GM12878 (cell line): ENCODE measurements around the gene TNFSF12. TPM values are rescaled to one million over a fixed set of nuclear protein-coding genes. Genes with fewer than 3 reads are reported as not detected.

Experiments
- ATAC-seq: fragments of 200-7000 bp; cut with Tn5 transposase; 3 replicates; pipeline ENCODE4 v1.9.1; 2020; ENCODE audit warnings: mild to moderate bottlenecking, moderate library complexity
- BruUV-seq: library from RNA; stranded (reverse); fragments of 400-500 nt; replicated peaks from 2 replicates; lab custom pipeline; 2021; lab: Mats Ljungman, UMichigan
- CTCF ChIA-PET: fragments of 300-600 bp; sonication (Branson Sonifier 250); formaldehyde crosslinking; extraction: SDS; loops from one replicate; lab custom pipeline; 2021; ENCODE audit warnings: inconsistent platforms; lab: Yijun Ruan, JAX
- POLR2A ChIA-PET: fragments of 350-600 bp; formaldehyde crosslinking; extraction: SDS; loops from one replicate; lab custom pipeline; 2021; ENCODE audit warnings: inconsistent platforms; lab: Charles Lee
- RAD21 ChIA-PET: fragments of 300-600 bp; sonication (Branson Sonifier 250); formaldehyde crosslinking; loops from one replicate; lab custom pipeline; 2023; ENCODE audit warnings: antibody characterized with exemption; ENCODE audit not compliant: unreplicated experiment; lab: Charles Lee
- SMC1A ChIA-PET: fragments of 300-600 bp; sonication (Branson Sonifier 250); formaldehyde crosslinking; loops from one replicate; lab custom pipeline; 2023; ENCODE audit not compliant: unreplicated experiment, uncharacterized antibody; lab: Charles Lee
- DNase-seq: peaks from one replicate; pipeline ENCODE4 v3.0.0-alpha.2; 2011; ENCODE audit warnings: low read depth, low spot score
- FAIRE-seq: peaks from 3 replicates; lab custom pipeline; 2011; peaks lifted over from hg19 to GRCh38; lab: Jason Lieb, UNC
- H2AFZ ChIP-seq: 2 replicates; pipeline ENCODE4 v1.6.0; 2011; ENCODE audit warnings: low read depth, low read length, control low read depth; ENCODE audit not compliant: control insufficient read depth
- H3K27ac ChIP-seq: 2 replicates; pipeline ENCODE4 v1.5.1; 2011; ENCODE audit warnings: control low read depth; ENCODE audit not compliant: control insufficient read depth, insufficient read depth
- H3K27me3 ChIP-seq, 2 experiments: replicated peaks in 1 of 2; 2 replicates each; pipeline versions ENCODE4 v1.6.0 to v1.6.1; 2011; ENCODE audit warnings: low read length in 1 of 2; ENCODE audit not compliant: control insufficient read depth in 2 of 2, insufficient read depth in 2 of 2
- H3K36me3 ChIP-seq, 2 experiments: 2 replicates each; pipeline ENCODE4 v1.5.1; 2011; ENCODE audit warnings: low read length in 1 of 2; ENCODE audit not compliant: control insufficient read depth in 2 of 2, insufficient read depth in 2 of 2
- H3K4me1 ChIP-seq: 2 replicates; pipeline ENCODE4 v1.6.1; 2011; ENCODE audit warnings: mild to moderate bottlenecking, low read length, moderate library complexity, mixed read lengths; ENCODE audit not compliant: control insufficient read depth, insufficient read depth
- H3K4me2 ChIP-seq: 2 replicates; pipeline ENCODE4 v1.6.0; 2011; ENCODE audit warnings: control low read depth; ENCODE audit not compliant: control insufficient read depth, insufficient read depth
- H3K4me3 ChIP-seq: fragments of 200-600 bp; sonication (generic); 2 replicates; pipeline ENCODE4 v1.5.1; 2016
- H3K79me2 ChIP-seq: 2 replicates; pipeline ENCODE4 v1.6.0; 2011; ENCODE audit warnings: low read length; ENCODE audit not compliant: control insufficient read depth, insufficient read depth
- H3K9ac ChIP-seq: 2 replicates; pipeline ENCODE4 v1.8.0; 2011; ENCODE audit warnings: low read length, control low read depth, mixed read lengths; ENCODE audit not compliant: control insufficient read depth, insufficient read depth
- H3K9me3 ChIP-seq: replicated peaks from 3 replicates; pipeline ENCODE4 v1.5.1; 2011; ENCODE audit warnings: mild to moderate bottlenecking, low read length; ENCODE audit not compliant: control insufficient read depth, insufficient read depth
- H4K20me1 ChIP-seq: 2 replicates; pipeline ENCODE4 v1.6.0; 2011; ENCODE audit not compliant: control insufficient read depth, insufficient read depth
- BCL11A ChIP-seq: IDR thresholded peaks from 2 replicates; pipeline ENCODE4 v1.6.1; 2011; ENCODE audit warnings: low read depth, low read length
- BHLHE40 ChIP-seq, 2 experiments: fragments of 450-650 bp in 1 of 2; IDR thresholded peaks; 2 replicates each; pipeline ENCODE4 v1.6.1; 2011 to 2017; ENCODE audit warnings: low read depth in 2 of 2, borderline replicate concordance in 1 of 2, improper control_type of control experiment in 1 of 2, low read length in 1 of 2, mild to moderate bottlenecking in 1 of 2
- KAT2A ChIP-seq: conservative IDR thresholded peaks from 2 replicates; pipeline ENCODE4 v1.6.1; 2011; ENCODE audit warnings: low read depth, low read length; ENCODE audit not compliant: control insufficient read depth
- LARP7 ChIP-seq: fragments of 450-650 bp; IDR thresholded peaks from 2 replicates; pipeline ENCODE4 v1.6.1; 2017; ENCODE audit warnings: mild to moderate bottlenecking
- MTA2 ChIP-seq: fragments of 450-650 bp; IDR thresholded peaks from 2 replicates; pipeline ENCODE4 v1.6.1; 2016; ENCODE audit warnings: low read depth, mild to moderate bottlenecking, moderate library complexity
- NRF1 ChIP-seq: conservative IDR thresholded peaks from 2 replicates; pipeline ENCODE4 v1.6.1; 2011; ENCODE audit warnings: mild to moderate bottlenecking, low read depth, low read length, improper control_type of control experiment
- SMAD5 ChIP-seq: IDR thresholded peaks from 2 replicates; pipeline ENCODE4 v1.6.1; 2016; ENCODE audit warnings: antibody characterized with exemption, low read depth
- SMC3 ChIP-seq: IDR thresholded peaks from 2 replicates; pipeline ENCODE4 v1.6.1; 2011; ENCODE audit warnings: low read length, improper control_type of control experiment, borderline replicate concordance
- SPI1 ChIP-seq: IDR thresholded peaks from 2 replicates; pipeline ENCODE4 v1.6.1; 2011; ENCODE audit warnings: low read depth, mild to moderate bottlenecking, low read length, moderate library complexity, borderline replicate concordance; ENCODE audit not compliant: insufficient read depth
- SRF ChIP-seq, 2 experiments: IDR thresholded peaks; 2 replicates each; pipeline ENCODE4 v1.6.1; 2011; ENCODE audit warnings: low read depth in 2 of 2, low read length in 2 of 2, mild to moderate bottlenecking in 1 of 2, moderate library complexity in 1 of 2
- STAT3 ChIP-seq: IDR thresholded peaks from 2 replicates; pipeline ENCODE4 v1.6.1; 2011; ENCODE audit warnings: low read depth, low read length, improper control_type of control experiment
- SUPT20H ChIP-seq: IDR thresholded peaks from 2 replicates; pipeline ENCODE4 v1.6.1; 2011; ENCODE audit warnings: low read depth, mild to moderate bottlenecking, low read length, moderate library complexity, borderline replicate concordance; ENCODE audit not compliant: control insufficient read depth
- WRNIP1 ChIP-seq: IDR thresholded peaks from 2 replicates; pipeline ENCODE4 v1.6.1; 2011; ENCODE audit warnings: low read depth, low read length, improper control_type of control experiment, borderline replicate concordance
- ZBED1 ChIP-seq: IDR thresholded peaks from 2 replicates; pipeline ENCODE4 v1.6.1; 2016; ENCODE audit warnings: borderline replicate concordance
- ZNF24 ChIP-seq: fragments of 450-650 bp; IDR thresholded peaks from 2 replicates; pipeline ENCODE4 v1.6.1; 2017; ENCODE audit warnings: antibody characterized with exemption, mild to moderate bottlenecking
- WGBS: methylation state at CpG from one replicate; pipeline ENCODE4 v1.1.6; 2016; ENCODE audit warnings: low lambda C conversion rate; ENCODE audit not compliant: insufficient replicate concordance, insufficient coverage; ENCODE audit errors: missing lambda C conversion rate; 5-methylcytosine and 5-hydroxymethylcytosine counted together
- in situ Hi-C: fragments of 300-500 bp; cut with MboI; formaldehyde crosslinking; loops from 9 replicates; pipeline ENCODE4 v1.14.3; 2018; ENCODE audit warnings: mixed read lengths
- intact Hi-C: fragments of 100-400 bp; cut with micrococcal nuclease; formaldehyde crosslinking; loops from one replicate; pipeline ENCODE4 v1.14.2; 2022; ENCODE audit not compliant: unreplicated experiment
- polyA plus RNA-seq, 11 experiments: library from polyadenylated mRNA; depleted of rRNA in 4 of 11; unstranded in 6 of 11; stranded (reverse) in 5 of 11; fragments of >200 nt; fragmentation: Nextera tagmentation in 4 of 11; fragmentation: Illumina TruSeq in 1 of 11; extraction: Ambion mirVana in 4 of 11; extraction: Trizol in 1 of 11; gene quantifications; 1 replicate in 1 of 11; 2 replicates in 10 of 11; pipeline versions ENCODE4 v1.2.1 to v1.2.3, GENCODE V29; 2011 to 2016; ENCODE audit warnings: inconsistent platforms in 2 of 11, missing spikeins in 2 of 11, low read depth in 1 of 11
- total RNA-seq, 4 experiments: library from RNA; depleted of rRNA in 3 of 4; stranded (reverse); fragments of >200 nt in 3 of 4; fragmentation: Illumina TruSeq in 1 of 4; extraction: Trizol in 1 of 4; gene quantifications; 2 replicates each; pipeline versions ENCODE4 v1.2.1 to v1.2.3, GENCODE V29; 2013 to 2021

Gene TNFSF12
- total and polyA plus RNA-seq, 10 of the 15 experiments (the other 5 are each of a cell fraction or from before 2014, with no cell fraction given), result 0.32 to 7.0 (median 2.6) TPM

DNA sequence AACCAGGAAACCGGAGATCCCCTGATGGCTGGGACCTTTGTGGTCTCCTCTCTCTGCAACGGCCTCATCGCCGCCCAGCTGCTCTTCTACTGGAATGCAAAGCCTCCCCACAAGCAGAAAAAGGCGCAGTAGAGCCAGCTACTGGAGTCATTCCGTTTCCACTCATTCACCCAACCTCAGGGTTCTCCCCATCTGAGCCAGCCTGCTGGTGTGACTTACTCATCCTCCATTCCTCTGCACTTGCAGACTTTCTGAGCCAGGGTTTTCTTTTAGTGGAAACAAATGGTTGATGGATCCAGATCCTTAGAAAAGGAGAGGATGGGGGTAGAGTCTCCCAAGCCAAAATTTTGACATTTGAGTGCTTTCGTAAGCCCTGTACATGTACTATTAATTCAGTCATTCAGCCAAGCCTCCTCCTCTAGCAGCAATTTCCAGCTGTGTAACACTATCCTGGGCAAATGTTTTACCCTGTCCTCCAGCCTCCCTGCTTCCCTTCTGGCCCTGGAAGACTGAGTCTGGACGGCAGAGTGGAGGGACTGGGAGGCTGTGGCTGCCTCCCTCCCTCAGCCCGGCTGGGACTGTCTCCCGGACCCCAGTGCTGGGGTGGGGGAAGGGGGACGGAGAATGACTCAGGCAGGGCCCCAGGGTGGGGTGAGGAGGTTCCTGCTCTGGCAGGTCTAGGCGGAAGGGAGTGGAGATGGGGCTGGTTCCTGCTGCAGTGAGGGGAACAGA is 38.7 kb downstream of the TNFSF12 start:
- H3K27ac ChIP-seq, result no peak overlapping the region
- ChIA-PET RAD21 (interaction anchor here (0.9 kb wide), 1 partner anchor 232 kb away, joined by 5 read pairs; no protein-coding TSS in a partner anchor), SMC1A (no interaction called here), POLR2A (interaction anchor here (0.6 to 1.0 kb wide), 2 partner anchors 14 to 102 kb away, joined by 3 to 8 read pairs; no protein-coding TSS in a partner anchor), CTCF (interaction anchor here (0.6 to 1.3 kb wide), 3 partner anchors 27 to 217 kb away, joined by 3 to 7 read pairs (median 3); no protein-coding TSS in a partner anchor)
- no peak overlapping the region for H2AFZ ChIP-seq
- no peak overlapping the region for H3K9ac ChIP-seq
- H3K4me1 ChIP-seq, result peaks cover 12% of the 10 kb centered on the region
- no peaks in the 10 kb centered on the region for H3K9me3 ChIP-seq
- peaks cover 22% of the 10 kb centered on the region for H3K79me2 ChIP-seq
- H4K20me1 ChIP-seq, result no peaks in the 10 kb centered on the region
- no peak for DNase-seq
- FAIRE-seq, result no peak
- H3K27me3 ChIP-seq, result no peaks in the 10 kb centered on the region
- H3K4me3 ChIP-seq, result no peak overlapping the region
- WGBS, result 78% methylated on average over 11 of the region's 12 CpGs
- TF ChIP-seq SMAD5 (no peak), SPI1 (no peak), MTA2 (no peak), NRF1 (no peak), KAT2A (no peak), LARP7 (no peak), WRNIP1 (no peak), SMC3 (no peak), SRF (IDR thresholded peaks at IDR 0.05; ENCODE audit: low read depth in 2 of 2, low read length in 2 of 2) (no peak), SUPT20H (no peak), ZNF24 (no peak), BHLHE40 (IDR thresholded peaks at IDR 0.05; ENCODE audit: borderline replicate concordance in 1 of 2, low read depth in 2 of 2, low read length in 1 of 2) (no peak), STAT3 (no peak), ZBED1 (no peak), BCL11A (no peak)
- no TSS peak for BruUV-seq
- in situ Hi-C loops, result no loop called here
- ATAC-seq, result no peak
- intact Hi-C loops, result no loop called here
- no peak overlapping the region for H3K4me2 ChIP-seq
- H3K36me3 ChIP-seq, result peaks cover 5 to 12% of the 10 kb centered on the region in 2 experiments
